Breast epithelium (tissue), 3 donors: ENCODE data around the gene TRIM37.

Experiments
- POLR2A ChIP-seq: fragments of 450-650 bp; IDR thresholded peaks from one replicate; pipeline ENCODE4 v1.6.1; 2016; ENCODE audit warnings: antibody characterized with exemption, mild to moderate bottlenecking, moderate library complexity
- POLR2AphosphoS5 ChIP-seq, 3 donors: sonication (generic); formaldehyde crosslinking; IDR thresholded peaks; one replicate each; pipeline ENCODE4 v1.6.1; 2017; ENCODE audit warnings: antibody characterized with exemption in 3 of 3
- TF ChIP-seq, protein P1 (sequence below), 3 donors: fragments of 450-650 bp; IDR thresholded peaks; one replicate each; pipeline ENCODE4 v1.5.1; 2016 to 2017; ENCODE audit warnings: antibody characterized with exemption in 3 of 3, mild to moderate bottlenecking in 3 of 3, moderate library complexity in 3 of 3

GRCh38 chr17:59028328-59028727, 78.4 kb downstream of the TRIM37 start:
- TF ChIP-seq, protein P1, sequence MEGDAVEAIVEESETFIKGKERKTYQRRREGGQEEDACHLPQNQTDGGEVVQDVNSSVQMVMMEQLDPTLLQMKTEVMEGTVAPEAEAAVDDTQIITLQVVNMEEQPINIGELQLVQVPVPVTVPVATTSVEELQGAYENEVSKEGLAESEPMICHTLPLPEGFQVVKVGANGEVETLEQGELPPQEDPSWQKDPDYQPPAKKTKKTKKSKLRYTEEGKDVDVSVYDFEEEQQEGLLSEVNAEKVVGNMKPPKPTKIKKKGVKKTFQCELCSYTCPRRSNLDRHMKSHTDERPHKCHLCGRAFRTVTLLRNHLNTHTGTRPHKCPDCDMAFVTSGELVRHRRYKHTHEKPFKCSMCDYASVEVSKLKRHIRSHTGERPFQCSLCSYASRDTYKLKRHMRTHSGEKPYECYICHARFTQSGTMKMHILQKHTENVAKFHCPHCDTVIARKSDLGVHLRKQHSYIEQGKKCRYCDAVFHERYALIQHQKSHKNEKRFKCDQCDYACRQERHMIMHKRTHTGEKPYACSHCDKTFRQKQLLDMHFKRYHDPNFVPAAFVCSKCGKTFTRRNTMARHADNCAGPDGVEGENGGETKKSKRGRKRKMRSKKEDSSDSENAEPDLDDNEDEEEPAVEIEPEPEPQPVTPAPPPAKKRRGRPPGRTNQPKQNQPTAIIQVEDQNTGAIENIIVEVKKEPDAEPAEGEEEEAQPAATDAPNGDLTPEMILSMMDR (IDR thresholded peaks at IDR 0.05) = no peak
- TF ChIP-seq POLR2A (no peak), POLR2AphosphoS5 (IDR thresholded peaks at IDR 0.05) (no peak)
